SK-N-SH (cell line): ENCODE measurements around the gene EGFLAM.

Experiments
- EP300 ChIP-seq, 2 experiments: IDR thresholded peaks; 2 replicates each; pipeline versions ENCODE4 v1.4.0 to v1.6.1; 2012; ENCODE audit warnings: borderline replicate concordance in 1 of 2, low read depth in 1 of 2, low read length in 1 of 2
- EZH2phosphoT487 ChIP-seq: fragments of 200-600 bp; sonication (generic); IDR thresholded peaks from 2 replicates; pipeline ENCODE4 v1.6.1; 2017; ENCODE audit warnings: low read depth, mixed run types, mild to moderate bottlenecking, antibody characterized with exemption, moderate library complexity, borderline replicate concordance
- MXI1 ChIP-seq: IDR thresholded peaks from 2 replicates; pipeline ENCODE4 v1.6.1; 2012; ENCODE audit warnings: mild to moderate bottlenecking, low read depth, low read length, improper control_type of control experiment
- NFIC ChIP-seq: IDR thresholded peaks from 2 replicates; pipeline ENCODE4 v1.4.0; 2012; ENCODE audit warnings: borderline replicate concordance
- POLR2AphosphoS5 ChIP-seq: IDR thresholded peaks from 2 replicates; pipeline ENCODE4 v1.6.1; 2012; ENCODE audit warnings: low read depth, low read length
- RAD21 ChIP-seq: IDR thresholded peaks from 2 replicates; pipeline ENCODE4 v1.6.1; 2012; ENCODE audit warnings: mild to moderate bottlenecking, low read length
- RCOR1 ChIP-seq: fragments of 150-350 bp; IDR thresholded peaks from 2 replicates; pipeline ENCODE4 v1.6.1; 2017; ENCODE audit warnings: antibody characterized with exemption, low read length
- RFX5 ChIP-seq: IDR thresholded peaks from 2 replicates; pipeline ENCODE4 v1.6.1; 2012; ENCODE audit warnings: mild to moderate bottlenecking, improper control_type of control experiment, low read length
- TAF1 ChIP-seq: IDR thresholded peaks from 2 replicates; pipeline ENCODE4 v1.6.1; 2012; ENCODE audit warnings: low read depth, mild to moderate bottlenecking, low read length, moderate library complexity, borderline replicate concordance
- YY1 ChIP-seq: IDR thresholded peaks from 2 replicates; pipeline ENCODE4 v1.4.0; 2012; ENCODE audit warnings: low read depth, mild to moderate bottlenecking
- TF ChIP-seq, protein P1 (sequence below): IDR thresholded peaks from 2 replicates; pipeline ENCODE4; 2012
- TF ChIP-seq, protein P2 (sequence below): fragments of 200-600 bp; sonication (generic); IDR thresholded peaks from 2 replicates; pipeline ENCODE4 v1.6.1; 2017; ENCODE audit warnings: antibody characterized with exemption, mild to moderate bottlenecking, moderate library complexity
- TF ChIP-seq, protein P3 (sequence below): IDR thresholded peaks from 2 replicates; pipeline ENCODE4 v1.4.0; 2012; ENCODE audit warnings: low read depth, borderline replicate concordance
- TF ChIP-seq, protein P4 (sequence below): IDR thresholded peaks from 2 replicates; pipeline ENCODE4 v1.4.0; 2012; ENCODE audit warnings: low read depth

DNA sequence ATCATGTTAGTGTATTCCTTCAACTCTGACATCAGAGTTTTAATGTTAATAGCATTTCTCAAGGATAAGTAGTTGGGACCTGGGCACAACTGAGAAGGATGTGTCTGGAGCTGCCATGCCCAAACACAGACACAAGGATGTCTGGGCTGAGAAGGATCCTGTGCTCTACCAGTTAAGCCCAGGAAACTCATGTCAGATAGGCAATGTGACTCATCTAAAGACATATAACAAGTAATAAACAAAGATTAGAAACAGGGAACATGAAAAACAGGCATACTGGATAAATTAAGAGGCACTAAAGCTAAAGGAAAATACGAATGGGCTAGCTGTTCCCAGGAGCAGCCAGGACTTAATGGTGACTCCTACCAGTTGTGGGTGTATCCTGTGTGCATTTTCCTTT, 9.1 kb upstream of the EGFLAM start:
- TF ChIP-seq YY1 (no peak), RCOR1 (no peak), TAF1 (no peak), POLR2AphosphoS5 (no peak), MXI1 (no peak), RAD21 (no peak), EZH2phosphoT487 (no peak), EP300 (IDR thresholded peaks at IDR 0.05; ENCODE audit: borderline replicate concordance in 1 of 2, low read depth in 1 of 2, low read length in 1 of 2) (no peak), NFIC (no peak), RFX5 (no peak)
- TF ChIP-seq, protein P1, sequence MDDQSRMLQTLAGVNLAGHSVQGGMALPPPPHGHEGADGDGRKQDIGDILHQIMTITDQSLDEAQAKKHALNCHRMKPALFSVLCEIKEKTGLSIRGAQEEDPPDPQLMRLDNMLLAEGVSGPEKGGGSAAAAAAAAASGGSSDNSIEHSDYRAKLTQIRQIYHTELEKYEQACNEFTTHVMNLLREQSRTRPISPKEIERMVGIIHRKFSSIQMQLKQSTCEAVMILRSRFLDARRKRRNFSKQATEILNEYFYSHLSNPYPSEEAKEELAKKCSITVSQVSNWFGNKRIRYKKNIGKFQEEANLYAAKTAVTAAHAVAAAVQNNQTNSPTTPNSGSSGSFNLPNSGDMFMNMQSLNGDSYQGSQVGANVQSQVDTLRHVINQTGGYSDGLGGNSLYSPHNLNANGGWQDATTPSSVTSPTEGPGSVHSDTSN = no peak
- TF ChIP-seq, protein P2, sequence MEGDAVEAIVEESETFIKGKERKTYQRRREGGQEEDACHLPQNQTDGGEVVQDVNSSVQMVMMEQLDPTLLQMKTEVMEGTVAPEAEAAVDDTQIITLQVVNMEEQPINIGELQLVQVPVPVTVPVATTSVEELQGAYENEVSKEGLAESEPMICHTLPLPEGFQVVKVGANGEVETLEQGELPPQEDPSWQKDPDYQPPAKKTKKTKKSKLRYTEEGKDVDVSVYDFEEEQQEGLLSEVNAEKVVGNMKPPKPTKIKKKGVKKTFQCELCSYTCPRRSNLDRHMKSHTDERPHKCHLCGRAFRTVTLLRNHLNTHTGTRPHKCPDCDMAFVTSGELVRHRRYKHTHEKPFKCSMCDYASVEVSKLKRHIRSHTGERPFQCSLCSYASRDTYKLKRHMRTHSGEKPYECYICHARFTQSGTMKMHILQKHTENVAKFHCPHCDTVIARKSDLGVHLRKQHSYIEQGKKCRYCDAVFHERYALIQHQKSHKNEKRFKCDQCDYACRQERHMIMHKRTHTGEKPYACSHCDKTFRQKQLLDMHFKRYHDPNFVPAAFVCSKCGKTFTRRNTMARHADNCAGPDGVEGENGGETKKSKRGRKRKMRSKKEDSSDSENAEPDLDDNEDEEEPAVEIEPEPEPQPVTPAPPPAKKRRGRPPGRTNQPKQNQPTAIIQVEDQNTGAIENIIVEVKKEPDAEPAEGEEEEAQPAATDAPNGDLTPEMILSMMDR = no peak
- TF ChIP-seq, protein P3, sequence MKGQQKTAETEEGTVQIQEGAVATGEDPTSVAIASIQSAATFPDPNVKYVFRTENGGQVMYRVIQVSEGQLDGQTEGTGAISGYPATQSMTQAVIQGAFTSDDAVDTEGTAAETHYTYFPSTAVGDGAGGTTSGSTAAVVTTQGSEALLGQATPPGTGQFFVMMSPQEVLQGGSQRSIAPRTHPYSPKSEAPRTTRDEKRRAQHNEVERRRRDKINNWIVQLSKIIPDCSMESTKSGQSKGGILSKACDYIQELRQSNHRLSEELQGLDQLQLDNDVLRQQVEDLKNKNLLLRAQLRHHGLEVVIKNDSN = no peak
- TF ChIP-seq, protein P4, sequence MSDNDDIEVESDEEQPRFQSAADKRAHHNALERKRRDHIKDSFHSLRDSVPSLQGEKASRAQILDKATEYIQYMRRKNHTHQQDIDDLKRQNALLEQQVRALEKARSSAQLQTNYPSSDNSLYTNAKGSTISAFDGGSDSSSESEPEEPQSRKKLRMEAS = no peak
